IgD-negative memory B cell (primary cell): ENCODE data around the gene SSB. TPM values are rescaled to one million over a fixed set of nuclear protein-coding genes. Genes with fewer than 3 reads are reported as not detected.

ENCODE experiments used
- polyA plus RNA-seq: library from polyadenylated mRNA; unstranded; fragments of 300-500 nt; fragmentation: Illumina TruSeq; gene quantifications from one replicate; pipeline ENCODE4 v1.2.3, GENCODE V29; 2021

The SSB gene
- polyA plus RNA-seq, 1 donor from 2014 or later = 116 TPM

Other genes starting within 250 kb of the SSB start
- 15.1 TPM for gene FASTKD1, start 225.0 kb upstream of the SSB start, polyA plus RNA-seq
- 92.5 TPM for gene PPIG, start 214.5 kb upstream of the SSB start, polyA plus RNA-seq
- not detected for gene CFAP210, start 104.5 kb upstream of the SSB start, polyA plus RNA-seq
- gene PHOSPHO2, start 104.4 kb upstream of the SSB start, polyA plus RNA-seq = 3.8 TPM
- 1.8 TPM for gene KLHL23, start 65.0 kb upstream of the SSB start, polyA plus RNA-seq
- 111 TPM for gene METTL5, start 26.0 kb downstream of the SSB start, polyA plus RNA-seq
- 5.4 TPM for gene UBR3, start 28.6 kb downstream of the SSB start, polyA plus RNA-seq